Measurements from ENCODE around the gene RAB9A. TPM values are rescaled to one million over a fixed set of nuclear protein-coding genes. Genes with fewer than 3 reads are reported as not detected.
A peak's percentile ranks its signal among the peaks of the same experiment; 100 is the strongest.

Gene RAB9A
- total RNA-seq, 4 donors from 2014 or later = 20.3 to 43.6 (median 32.0) TPM

- no peak overlapping the region for H3K4me3 ChIP-seq
- H3K27me3 ChIP-seq = no peaks in the 10 kb centered on the region
- H3K4me1 ChIP-seq = peaks cover 4% of the 10 kb centered on the region
- no peak for DNase-seq (ENCODE audit: low spot score in 2 of 2)
- 92% methylated on average over 9 of the region's 9 CpGs for WGBS
- H3K27ac ChIP-seq = no peak overlapping the region
- H3K9me3 ChIP-seq = no peaks in the 10 kb centered on the region
- peaks cover 3% of the 10 kb centered on the region for H3K36me3 ChIP-seq
- TF ChIP-seq EP300 (IDR thresholded peaks at IDR 0.05) (no peak), CTCF (IDR thresholded peaks at IDR 0.05) (no peak), POLR2A (IDR thresholded peaks at IDR 0.05) (no peak), POLR2AphosphoS5 (IDR thresholded peaks at IDR 0.05) (no peak)
These were observed 27.5 kb downstream of the RAB9A start for GRCh38 chrX:13716455-13716854.

GRCh38 chrX:13716905-13717304 is 28.0 kb downstream of the RAB9A start:
- Histone ChIP-seq H3K27me3 (no peaks in the 10 kb centered on the region), H3K36me3 (no peaks in the 10 kb centered on the region), H3K27ac (no peak overlapping the region), H3K4me1 (peaks cover 8% of the 10 kb centered on the region), H3K4me3 (no peak overlapping the region), H3K9me3 (no peaks in the 10 kb centered on the region)
- TF ChIP-seq POLR2A (IDR thresholded peaks at IDR 0.05) (no peak), POLR2AphosphoS5 (IDR thresholded peaks at IDR 0.05) (no peak), EP300 (IDR thresholded peaks at IDR 0.05) (no peak), CTCF (IDR thresholded peaks at IDR 0.05) (no peak)
- no peak for DNase-seq (ENCODE audit: low spot score in 2 of 2)
- 97% methylated on average over 6 of the region's 6 CpGs for WGBS

GRCh38 chrX:13717700-13718472 is 29.0 kb downstream of the RAB9A start:
- Histone ChIP-seq H3K4me3 (no peak overlapping the region), H3K27ac (no peak overlapping the region), H3K4me1 (peaks cover 8% of the 10 kb centered on the region), H3K9me3 (no peaks in the 10 kb centered on the region), H3K27me3 (no peaks in the 10 kb centered on the region), H3K36me3 (no peaks in the 10 kb centered on the region)
- TF ChIP-seq CTCF (IDR thresholded peaks at IDR 0.05) = no peak
- no peak for DNase-seq (ENCODE audit: low spot score in 2 of 2)
- WGBS = 69% methylated on average over 7 of the region's 7 CpGs

- Histone ChIP-seq H3K27ac (no peak overlapping the region), H3K4me1 (peaks cover 8% of the 10 kb centered on the region), H3K4me3 (no peak overlapping the region), H3K9me3 (no peaks in the 10 kb centered on the region), H3K36me3 (no peaks in the 10 kb centered on the region), H3K27me3 (no peaks in the 10 kb centered on the region)
- DNase-seq (ENCODE audit: low spot score in 2 of 2) = no peak
- 90% methylated on average over 3 of the region's 3 CpGs for WGBS
- no peak for TF ChIP-seq EP300 (IDR thresholded peaks at IDR 0.05)
- TF ChIP-seq POLR2AphosphoS5 (IDR thresholded peaks at IDR 0.05) = no peak
- no peak for TF ChIP-seq CTCF (IDR thresholded peaks at IDR 0.05)
- no peak for TF ChIP-seq POLR2A (IDR thresholded peaks at IDR 0.05)
These were observed 30.4 kb downstream of the RAB9A start for GRCh38 chrX:13719192-13719856.

GRCh38 chrX:13721371-13721770 is 32.4 kb downstream of the RAB9A start:
- H3K27me3 ChIP-seq = no peaks in the 10 kb centered on the region
- WGBS = 83% methylated on average over 4 of the region's 4 CpGs
- TF ChIP-seq POLR2AphosphoS5 (IDR thresholded peaks at IDR 0.05) (no peak), CTCF (IDR thresholded peaks at IDR 0.05) (no peak), EP300 (IDR thresholded peaks at IDR 0.05) (no peak), POLR2A (IDR thresholded peaks at IDR 0.05) (no peak)
- peak overlapping the region; percentile 41 for H3K27ac ChIP-seq
- DNase-seq (ENCODE audit: low spot score in 2 of 2) = no peak
- H3K9me3 ChIP-seq = no peaks in the 10 kb centered on the region
- H3K36me3 ChIP-seq = no peaks in the 10 kb centered on the region
- peaks cover 8% of the 10 kb centered on the region for H3K4me1 ChIP-seq
- no peak overlapping the region for H3K4me3 ChIP-seq
